ENCODE data around the gene TNS1. TPM values are rescaled to one million over a fixed set of nuclear protein-coding genes. Genes with fewer than 3 reads are reported as not detected.

TNS1 gene
- total RNA-seq, 1 donor from 2014 or later = 227 TPM

DNA sequence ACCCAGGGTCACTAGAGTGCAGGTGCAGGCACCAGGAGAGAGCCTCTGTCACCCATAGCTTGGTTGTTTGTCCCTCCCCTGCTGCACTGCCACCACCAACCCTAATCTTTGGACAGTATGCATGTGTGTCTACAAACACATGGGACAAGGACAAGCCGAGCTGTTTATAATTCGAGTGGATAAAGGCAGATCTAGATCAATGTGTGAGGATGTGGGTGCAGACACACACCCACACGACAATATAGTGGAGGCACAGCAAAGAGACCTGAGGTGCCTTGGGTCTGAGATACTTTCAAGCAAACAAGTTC lies 199.2 kb downstream of the TNS1 start:
- peak overlapping the region; percentile 32 for H3K27ac Mint-ChIP-seq (ENCODE audit: unreplicated experiment)
- H3K27me3 Mint-ChIP-seq (ENCODE audit: low read depth) = no peaks in the 10 kb centered on the region

DNA sequence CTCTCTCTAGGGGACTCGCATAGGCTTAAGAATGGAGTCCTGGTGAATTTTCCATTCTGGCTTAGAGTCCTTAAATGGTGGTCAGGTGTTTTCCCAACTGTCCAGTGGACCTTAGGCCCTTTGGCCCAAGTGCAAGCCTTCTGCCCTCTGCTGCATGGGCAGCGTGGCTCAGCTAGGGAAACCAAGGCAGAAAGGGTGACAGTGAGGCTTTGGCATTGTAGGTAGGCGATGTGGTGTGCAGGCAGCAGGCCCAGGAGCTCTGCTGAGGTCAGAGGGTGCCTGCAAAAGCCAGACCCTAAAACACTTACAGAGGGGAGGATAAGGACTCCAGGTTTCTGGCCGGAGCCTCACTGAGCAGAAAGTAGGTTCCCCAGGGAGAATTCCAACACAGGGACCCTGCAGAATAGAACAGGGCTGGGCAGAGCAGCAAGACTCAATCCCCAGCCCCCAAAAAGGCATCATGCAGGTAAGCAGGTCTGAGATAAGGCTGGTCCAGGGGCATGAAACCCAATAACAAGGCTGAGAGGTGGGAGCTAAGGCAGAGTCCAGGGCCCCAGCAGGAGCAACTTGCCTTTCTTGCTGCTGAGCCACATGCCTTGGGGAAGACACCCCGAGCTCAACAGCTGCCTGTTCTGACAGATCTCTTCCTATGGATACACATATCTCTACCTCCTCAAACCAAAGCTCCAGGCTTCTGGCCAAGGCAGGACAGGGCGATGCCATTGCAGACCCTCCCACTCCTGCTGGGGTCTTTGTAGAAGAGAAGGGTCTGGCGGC lies 199.7 kb downstream of the TNS1 start:
- DNase-seq (ENCODE audit: low spot score) = peak; percentile 41
- TF ChIP-seq, protein P1, sequence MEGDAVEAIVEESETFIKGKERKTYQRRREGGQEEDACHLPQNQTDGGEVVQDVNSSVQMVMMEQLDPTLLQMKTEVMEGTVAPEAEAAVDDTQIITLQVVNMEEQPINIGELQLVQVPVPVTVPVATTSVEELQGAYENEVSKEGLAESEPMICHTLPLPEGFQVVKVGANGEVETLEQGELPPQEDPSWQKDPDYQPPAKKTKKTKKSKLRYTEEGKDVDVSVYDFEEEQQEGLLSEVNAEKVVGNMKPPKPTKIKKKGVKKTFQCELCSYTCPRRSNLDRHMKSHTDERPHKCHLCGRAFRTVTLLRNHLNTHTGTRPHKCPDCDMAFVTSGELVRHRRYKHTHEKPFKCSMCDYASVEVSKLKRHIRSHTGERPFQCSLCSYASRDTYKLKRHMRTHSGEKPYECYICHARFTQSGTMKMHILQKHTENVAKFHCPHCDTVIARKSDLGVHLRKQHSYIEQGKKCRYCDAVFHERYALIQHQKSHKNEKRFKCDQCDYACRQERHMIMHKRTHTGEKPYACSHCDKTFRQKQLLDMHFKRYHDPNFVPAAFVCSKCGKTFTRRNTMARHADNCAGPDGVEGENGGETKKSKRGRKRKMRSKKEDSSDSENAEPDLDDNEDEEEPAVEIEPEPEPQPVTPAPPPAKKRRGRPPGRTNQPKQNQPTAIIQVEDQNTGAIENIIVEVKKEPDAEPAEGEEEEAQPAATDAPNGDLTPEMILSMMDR (IDR thresholded peaks at IDR 0.05) = no peak
- Mint-ChIP-seq H3K27ac (ENCODE audit: unreplicated experiment) (peak overlapping the region; percentile 32), H3K4me3 (ENCODE audit: unreplicated experiment) (no peak overlapping the region), H3K36me3 (ENCODE audit: low read depth) (peaks cover 36% of the 10 kb centered on the region), H3K27me3 (ENCODE audit: low read depth) (no peaks in the 10 kb centered on the region), H3K4me1 (ENCODE audit: low read depth) (peaks cover 12% of the 10 kb centered on the region), H3K9me3 (ENCODE audit: low read depth) (no peaks in the 10 kb centered on the region)

More for the DNA sequence above, 199.2 kb downstream of the TNS1 start:
- Mint-ChIP-seq H3K36me3 (ENCODE audit: low read depth) (peaks cover 40% of the 10 kb centered on the region), H3K4me3 (ENCODE audit: unreplicated experiment) (no peak overlapping the region), H3K4me1 (ENCODE audit: low read depth) (peaks cover 12% of the 10 kb centered on the region), H3K9me3 (ENCODE audit: low read depth) (no peaks in the 10 kb centered on the region)
- TF ChIP-seq, protein P1 (IDR thresholded peaks at IDR 0.05) = no peak
- no peak for DNase-seq (ENCODE audit: low spot score)

DNA sequence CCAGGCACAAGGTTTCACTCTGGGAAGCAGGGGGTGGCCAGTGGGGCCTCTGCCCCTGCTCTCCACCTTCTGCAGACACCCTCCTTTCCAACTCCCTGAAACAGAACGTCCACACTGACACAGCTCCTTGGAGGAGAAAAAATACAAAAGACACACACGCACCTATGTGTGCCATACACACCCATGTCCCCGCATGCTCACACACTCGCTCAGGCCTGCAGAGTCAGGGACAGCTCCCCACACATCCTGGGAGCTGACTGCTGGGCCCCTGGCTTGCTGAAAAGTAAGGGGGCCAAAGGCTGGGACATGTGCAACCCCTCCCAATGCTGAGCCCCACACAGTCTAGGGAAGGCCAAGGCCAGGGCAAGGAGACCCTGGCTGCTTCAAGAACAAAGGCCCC lies 200.5 kb downstream of the TNS1 start:
- Mint-ChIP-seq H3K4me3 (ENCODE audit: unreplicated experiment) (no peak overlapping the region), H3K27me3 (ENCODE audit: low read depth) (no peaks in the 10 kb centered on the region), H3K4me1 (ENCODE audit: low read depth) (peaks cover 15% of the 10 kb centered on the region), H3K36me3 (ENCODE audit: low read depth) (peaks cover 32% of the 10 kb centered on the region), H3K27ac (ENCODE audit: unreplicated experiment) (no peak overlapping the region), H3K9me3 (ENCODE audit: low read depth) (no peaks in the 10 kb centered on the region)
- no peak for DNase-seq (ENCODE audit: low spot score)
- TF ChIP-seq, protein P1 (IDR thresholded peaks at IDR 0.05) = no peak

DNA sequence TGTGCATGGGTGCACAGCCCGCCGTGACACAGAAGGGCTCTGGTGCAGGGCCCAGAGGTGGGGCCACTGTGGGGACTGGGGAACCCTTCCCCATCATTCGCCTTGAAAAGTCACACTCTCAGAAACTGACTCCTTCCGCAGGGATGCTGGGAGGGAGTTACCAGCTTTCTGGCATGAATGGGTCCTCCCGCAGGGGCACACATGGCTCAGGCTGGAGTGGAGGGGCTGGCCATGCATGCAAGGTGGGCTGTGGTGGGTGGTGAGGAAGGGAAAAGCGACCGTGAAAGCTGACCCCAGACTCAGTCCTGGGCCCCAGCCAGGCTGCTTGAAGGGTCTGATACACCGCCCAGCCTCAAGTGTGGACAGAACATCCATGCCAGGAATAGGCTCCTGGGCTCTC lies 201.1 kb downstream of the TNS1 start:
- Mint-ChIP-seq H3K4me1 (ENCODE audit: low read depth) (peaks cover 16% of the 10 kb centered on the region), H3K27me3 (ENCODE audit: low read depth) (no peaks in the 10 kb centered on the region), H3K9me3 (ENCODE audit: low read depth) (no peaks in the 10 kb centered on the region), H3K36me3 (ENCODE audit: low read depth) (peaks cover 28% of the 10 kb centered on the region), H3K4me3 (ENCODE audit: unreplicated experiment) (no peak overlapping the region), H3K27ac (ENCODE audit: unreplicated experiment) (no peak overlapping the region)
- TF ChIP-seq, protein P1 (IDR thresholded peaks at IDR 0.05) = no peak
- no peak for DNase-seq (ENCODE audit: low spot score)

DNA sequence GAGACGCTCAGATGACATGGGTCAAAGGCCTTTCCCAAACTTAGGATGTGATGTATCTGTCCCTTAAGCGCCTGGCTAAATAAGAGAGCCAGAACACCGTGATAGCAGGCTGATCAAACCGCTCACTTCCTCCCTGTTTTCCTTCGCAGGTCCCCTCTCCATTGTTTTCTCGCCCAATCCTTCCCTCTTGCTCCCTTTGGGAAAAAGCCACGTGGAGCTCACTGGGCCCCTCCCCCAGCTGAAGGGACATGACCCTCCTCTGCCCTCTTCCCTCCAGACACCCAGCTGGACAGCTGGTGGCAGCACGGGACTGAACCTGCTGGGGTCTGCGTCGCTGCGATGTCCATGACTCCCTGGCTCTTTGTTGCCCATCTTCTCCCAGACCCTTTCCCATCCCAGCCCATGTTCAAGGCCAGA lies 201.7 kb downstream of the TNS1 start:
- TF ChIP-seq, protein P1 (IDR thresholded peaks at IDR 0.05) = no peak
- peak overlapping the region; percentile 69 for H3K27ac Mint-ChIP-seq (ENCODE audit: unreplicated experiment)
- no peaks in the 10 kb centered on the region for H3K27me3 Mint-ChIP-seq (ENCODE audit: low read depth)
- H3K4me1 Mint-ChIP-seq (ENCODE audit: low read depth) = peaks cover 15% of the 10 kb centered on the region
- H3K9me3 Mint-ChIP-seq (ENCODE audit: low read depth) = no peaks in the 10 kb centered on the region
- no peak for DNase-seq (ENCODE audit: low spot score)
- peaks cover 26% of the 10 kb centered on the region for H3K36me3 Mint-ChIP-seq (ENCODE audit: low read depth)
- no peak overlapping the region for H3K4me3 Mint-ChIP-seq (ENCODE audit: unreplicated experiment)
